HTERT RPE-1 (cell line): Measurements from ENCODE around the gene AP5Z1.

ENCODE experiments used
- in situ Hi-C: fragments of 300-500 bp; cut with MboI; formaldehyde crosslinking; loops from 4 replicates; pipeline ENCODE4 v1.14.3; 2020; ENCODE audit warnings: low sequenced_read_pairs

Gene AP5Z1

GRCh38 chr7:4837803-4838625 lies 62.6 kb downstream of the AP5Z1 start:
- in situ Hi-C loops = no loop called here

- in situ Hi-C loops = no loop called here
Observed at GRCh38 chr7:4838626-4839334, 63.4 kb downstream of the AP5Z1 start.

- in situ Hi-C loops = no loop called here
Observed at GRCh38 chr7:4840079-4840501, 64.7 kb downstream of the AP5Z1 start.
